Activated effector memory CD4-positive, alpha-beta T cell treated with anti-CD3 and anti-CD28 coated beads, Interleukin-2, amount 50 U/mL, for 16 hours (primary cell): ENCODE measurements around the gene KIAA0319L.
A peak's percentile ranks its signal among the peaks of the same experiment; 100 is the strongest.

ENCODE experiments used
- DNase-seq: peaks from one replicate; pipeline ENCODE4 v3.0.0-alpha.2; 2020

KIAA0319L gene

GRCh38 chr1:35535243-35535642 is 22.0 kb downstream of the KIAA0319L start:
- no peak for DNase-seq

- no peak for DNase-seq
Measured at GRCh38 chr1:35533586-35533985, 23.6 kb downstream of the KIAA0319L start.

- no peak for DNase-seq
Measured at GRCh38 chr1:35532497-35533223, 24.5 kb downstream of the KIAA0319L start.

- no peak for DNase-seq
Measured at GRCh38 chr1:35531368-35531767, 25.8 kb downstream of the KIAA0319L start.

GRCh38 chr1:35530946-35531345 is 26.3 kb downstream of the KIAA0319L start:
- DNase-seq = no peak

GRCh38 chr1:35530168-35530567 is 27.0 kb downstream of the KIAA0319L start:
- DNase-seq = no peak

- DNase-seq = no peak
Measured at GRCh38 chr1:35524106-35524505, 33.1 kb downstream of the KIAA0319L start.

GRCh38 chr1:35519432-35519831 is 37.8 kb downstream of the KIAA0319L start:
- DNase-seq = no peak

GRCh38 chr1:35518183-35518582 is 39.0 kb downstream of the KIAA0319L start:
- no peak for DNase-seq

- no peak for DNase-seq
Measured at GRCh38 chr1:35511305-35511704, 45.9 kb downstream of the KIAA0319L start.

GRCh38 chr1:35509558-35509957 is 47.6 kb downstream of the KIAA0319L start:
- no peak for DNase-seq

GRCh38 chr1:35507947-35508346 is 49.3 kb downstream of the KIAA0319L start:
- no peak for DNase-seq

- DNase-seq = no peak
Measured at GRCh38 chr1:35506960-35507912, 50.0 kb downstream of the KIAA0319L start.

- peak; percentile 78 for DNase-seq
Measured at GRCh38 chr1:35505911-35506798, 51.0 kb downstream of the KIAA0319L start.

GRCh38 chr1:35502242-35502641 is 55.0 kb downstream of the KIAA0319L start:
- DNase-seq = no peak

GRCh38 chr1:35500439-35500838 is 56.8 kb downstream of the KIAA0319L start:
- no peak for DNase-seq

- DNase-seq = peak; percentile 74
Measured at GRCh38 chr1:35499652-35500176, 57.5 kb downstream of the KIAA0319L start.

GRCh38 chr1:35499231-35499630 is 58.0 kb downstream of the KIAA0319L start:
- DNase-seq = no peak

GRCh38 chr1:35497571-35497970 is 59.6 kb downstream of the KIAA0319L start:
- DNase-seq = no peak

GRCh38 chr1:35490250-35490649 is 67.0 kb downstream of the KIAA0319L start:
- no peak for DNase-seq

GRCh38 chr1:35488336-35488735 is 68.9 kb downstream of the KIAA0319L start:
- no peak for DNase-seq

- no peak for DNase-seq
Measured at GRCh38 chr1:35486858-35487408, 70.3 kb downstream of the KIAA0319L start.
